Measurements from ENCODE around the gene CHRM5.

DNA sequence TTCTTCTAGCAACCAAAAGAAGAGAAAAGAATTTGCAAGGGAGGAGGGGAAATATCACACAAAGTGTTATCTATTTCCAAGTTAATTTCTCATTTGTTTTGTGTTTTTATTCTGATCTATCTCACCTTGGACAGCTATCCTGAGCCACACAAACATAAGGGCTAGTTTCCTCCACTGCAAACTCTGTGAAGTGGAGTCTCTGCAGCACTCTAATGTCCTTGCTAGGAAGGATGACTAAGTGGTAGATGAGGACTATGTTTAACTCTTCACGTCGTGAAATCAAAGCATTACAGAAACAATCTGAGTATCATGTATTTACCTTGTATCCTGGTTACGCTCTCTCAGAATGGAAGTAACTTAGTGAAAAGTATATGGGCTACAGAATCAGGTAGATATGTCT, 33.9 kb upstream of the CHRM5 start:
- TF ChIP-seq, protein P1, sequence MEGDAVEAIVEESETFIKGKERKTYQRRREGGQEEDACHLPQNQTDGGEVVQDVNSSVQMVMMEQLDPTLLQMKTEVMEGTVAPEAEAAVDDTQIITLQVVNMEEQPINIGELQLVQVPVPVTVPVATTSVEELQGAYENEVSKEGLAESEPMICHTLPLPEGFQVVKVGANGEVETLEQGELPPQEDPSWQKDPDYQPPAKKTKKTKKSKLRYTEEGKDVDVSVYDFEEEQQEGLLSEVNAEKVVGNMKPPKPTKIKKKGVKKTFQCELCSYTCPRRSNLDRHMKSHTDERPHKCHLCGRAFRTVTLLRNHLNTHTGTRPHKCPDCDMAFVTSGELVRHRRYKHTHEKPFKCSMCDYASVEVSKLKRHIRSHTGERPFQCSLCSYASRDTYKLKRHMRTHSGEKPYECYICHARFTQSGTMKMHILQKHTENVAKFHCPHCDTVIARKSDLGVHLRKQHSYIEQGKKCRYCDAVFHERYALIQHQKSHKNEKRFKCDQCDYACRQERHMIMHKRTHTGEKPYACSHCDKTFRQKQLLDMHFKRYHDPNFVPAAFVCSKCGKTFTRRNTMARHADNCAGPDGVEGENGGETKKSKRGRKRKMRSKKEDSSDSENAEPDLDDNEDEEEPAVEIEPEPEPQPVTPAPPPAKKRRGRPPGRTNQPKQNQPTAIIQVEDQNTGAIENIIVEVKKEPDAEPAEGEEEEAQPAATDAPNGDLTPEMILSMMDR (IDR thresholded peaks at IDR 0.05; ENCODE audit: control extremely low read depth in 1 of 3, insufficient read depth in 1 of 3, low read depth in 1 of 3, low read length in 3 of 3) = no peak
- no peak for TF ChIP-seq TAF7 (optimal IDR thresholded peaks at IDR 0.05; ENCODE audit: borderline replicate concordance, low read depth, low read length)
- no peak for TF ChIP-seq POLR2A (IDR thresholded peaks at IDR 0.05; ENCODE audit: control extremely low read depth in 1 of 2, low read depth in 2 of 2, low read length in 2 of 2)
- TF ChIP-seq GABPA (IDR thresholded peaks at IDR 0.05; ENCODE audit: borderline replicate concordance, insufficient read depth, low read length) = no peak
- TF ChIP-seq EP300 (IDR thresholded peaks at IDR 0.05; ENCODE audit: borderline replicate concordance in 1 of 2, low read depth in 2 of 2, low read length in 2 of 2) = no peak
